Endothelial cell (in vitro differentiated cells): ENCODE data around the gene RALGPS1. TPM values are rescaled to one million over a fixed set of nuclear protein-coding genes. Genes with fewer than 3 reads are reported as not detected.

ENCODE experiments used
- DNase-seq: peaks from one replicate; pipeline ENCODE4 v3.0.0; 2021; ENCODE audit warnings: low spot score
- H3K27ac Mint-ChIP-seq: one replicate; pipeline ENCODE4 v1.8.0; 2021; ENCODE audit warnings: mixed read lengths, inconsistent platforms; ENCODE audit not compliant: unreplicated experiment
- H3K27me3 Mint-ChIP-seq: one replicate; pipeline ENCODE4 v1.8.0; 2021; ENCODE audit warnings: mild to moderate bottlenecking, moderate library complexity, mixed read lengths, inconsistent platforms; ENCODE audit not compliant: unreplicated experiment
- H3K36me3 Mint-ChIP-seq: one replicate; pipeline ENCODE4 v1.8.0; 2021; ENCODE audit warnings: mild to moderate bottlenecking, low read depth, mixed read lengths, inconsistent platforms; ENCODE audit not compliant: unreplicated experiment
- H3K4me1 Mint-ChIP-seq: one replicate; pipeline ENCODE4 v1.8.0; 2021; ENCODE audit warnings: mild to moderate bottlenecking, mixed read lengths, inconsistent platforms; ENCODE audit not compliant: unreplicated experiment
- H3K4me3 Mint-ChIP-seq: one replicate; pipeline ENCODE4 v1.8.0; 2021; ENCODE audit warnings: mild to moderate bottlenecking, mixed read lengths, inconsistent platforms; ENCODE audit not compliant: unreplicated experiment
- H3K9me3 Mint-ChIP-seq: one replicate; pipeline ENCODE4 v1.8.0; 2021; ENCODE audit warnings: mixed read lengths, inconsistent platforms; ENCODE audit not compliant: unreplicated experiment
- total RNA-seq: library from RNA; stranded (reverse); fragmentation: NEBNext Ultra II Directional; extraction: Animal tissue kit (Norgen Biotek cat#: 25700); gene quantifications from one replicate; pipeline ENCODE4 v1.2.1, GENCODE V29; 2021; ENCODE audit not compliant: unreplicated experiment
- TF ChIP-seq, protein P1 (sequence below): fragments of 200-600 bp; sonication (generic); IDR thresholded peaks from one replicate; pipeline ENCODE4 v1.5.0; 2021; ENCODE audit warnings: antibody characterized with exemption; ENCODE audit not compliant: unreplicated experiment

Gene RALGPS1
- total RNA-seq, 1 donor from 2014 or later = 6.4 TPM

DNA sequence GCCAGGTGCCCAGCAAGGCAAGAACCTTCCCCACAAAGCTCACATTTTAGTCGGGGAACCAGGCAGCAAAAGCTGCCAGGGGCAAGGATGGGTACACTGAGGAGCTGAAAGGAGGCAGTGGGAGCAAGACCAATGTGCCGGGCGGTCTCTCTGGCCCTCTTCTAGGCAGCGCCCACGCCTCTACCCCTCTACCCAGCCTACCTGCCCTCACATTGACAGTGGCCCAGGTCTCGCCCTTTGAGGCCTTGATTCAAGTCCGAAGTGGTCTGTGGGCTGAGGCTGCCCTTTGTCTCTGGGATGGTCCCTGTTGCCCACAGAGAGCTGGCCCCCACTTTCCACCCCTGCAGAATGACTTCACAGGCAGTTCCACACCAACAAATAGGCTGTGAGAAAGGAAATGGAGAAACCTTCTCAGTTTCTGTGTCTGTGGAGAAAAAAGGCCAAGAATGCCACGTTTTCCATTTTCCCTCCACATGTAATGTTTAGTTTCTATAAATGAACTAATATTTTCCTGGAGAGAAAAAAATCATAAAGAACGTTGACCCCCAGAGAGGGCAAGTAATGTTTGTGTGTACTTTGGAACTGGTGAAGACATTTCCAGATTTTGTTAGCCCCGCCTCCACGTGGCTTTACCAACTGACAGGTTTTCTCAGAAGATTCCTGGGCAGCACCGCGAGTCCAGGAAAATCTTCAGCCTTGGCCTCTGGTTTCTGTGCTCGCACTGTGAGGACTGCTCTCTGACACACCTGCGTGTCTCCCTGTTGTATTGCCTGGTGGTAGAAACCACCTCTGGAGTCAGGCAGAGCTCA is 265.3 kb downstream of the RALGPS1 start:
- Mint-ChIP-seq H3K4me1 (peaks cover 37% of the 10 kb centered on the region), H3K4me3 (no peak overlapping the region), H3K9me3 (no peaks in the 10 kb centered on the region), H3K27me3 (peaks cover 6% of the 10 kb centered on the region), H3K36me3 (peaks cover 16% of the 10 kb centered on the region), H3K27ac (no peak overlapping the region)
- DNase-seq = no peak
- TF ChIP-seq, protein P1, sequence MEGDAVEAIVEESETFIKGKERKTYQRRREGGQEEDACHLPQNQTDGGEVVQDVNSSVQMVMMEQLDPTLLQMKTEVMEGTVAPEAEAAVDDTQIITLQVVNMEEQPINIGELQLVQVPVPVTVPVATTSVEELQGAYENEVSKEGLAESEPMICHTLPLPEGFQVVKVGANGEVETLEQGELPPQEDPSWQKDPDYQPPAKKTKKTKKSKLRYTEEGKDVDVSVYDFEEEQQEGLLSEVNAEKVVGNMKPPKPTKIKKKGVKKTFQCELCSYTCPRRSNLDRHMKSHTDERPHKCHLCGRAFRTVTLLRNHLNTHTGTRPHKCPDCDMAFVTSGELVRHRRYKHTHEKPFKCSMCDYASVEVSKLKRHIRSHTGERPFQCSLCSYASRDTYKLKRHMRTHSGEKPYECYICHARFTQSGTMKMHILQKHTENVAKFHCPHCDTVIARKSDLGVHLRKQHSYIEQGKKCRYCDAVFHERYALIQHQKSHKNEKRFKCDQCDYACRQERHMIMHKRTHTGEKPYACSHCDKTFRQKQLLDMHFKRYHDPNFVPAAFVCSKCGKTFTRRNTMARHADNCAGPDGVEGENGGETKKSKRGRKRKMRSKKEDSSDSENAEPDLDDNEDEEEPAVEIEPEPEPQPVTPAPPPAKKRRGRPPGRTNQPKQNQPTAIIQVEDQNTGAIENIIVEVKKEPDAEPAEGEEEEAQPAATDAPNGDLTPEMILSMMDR = no peak

DNA sequence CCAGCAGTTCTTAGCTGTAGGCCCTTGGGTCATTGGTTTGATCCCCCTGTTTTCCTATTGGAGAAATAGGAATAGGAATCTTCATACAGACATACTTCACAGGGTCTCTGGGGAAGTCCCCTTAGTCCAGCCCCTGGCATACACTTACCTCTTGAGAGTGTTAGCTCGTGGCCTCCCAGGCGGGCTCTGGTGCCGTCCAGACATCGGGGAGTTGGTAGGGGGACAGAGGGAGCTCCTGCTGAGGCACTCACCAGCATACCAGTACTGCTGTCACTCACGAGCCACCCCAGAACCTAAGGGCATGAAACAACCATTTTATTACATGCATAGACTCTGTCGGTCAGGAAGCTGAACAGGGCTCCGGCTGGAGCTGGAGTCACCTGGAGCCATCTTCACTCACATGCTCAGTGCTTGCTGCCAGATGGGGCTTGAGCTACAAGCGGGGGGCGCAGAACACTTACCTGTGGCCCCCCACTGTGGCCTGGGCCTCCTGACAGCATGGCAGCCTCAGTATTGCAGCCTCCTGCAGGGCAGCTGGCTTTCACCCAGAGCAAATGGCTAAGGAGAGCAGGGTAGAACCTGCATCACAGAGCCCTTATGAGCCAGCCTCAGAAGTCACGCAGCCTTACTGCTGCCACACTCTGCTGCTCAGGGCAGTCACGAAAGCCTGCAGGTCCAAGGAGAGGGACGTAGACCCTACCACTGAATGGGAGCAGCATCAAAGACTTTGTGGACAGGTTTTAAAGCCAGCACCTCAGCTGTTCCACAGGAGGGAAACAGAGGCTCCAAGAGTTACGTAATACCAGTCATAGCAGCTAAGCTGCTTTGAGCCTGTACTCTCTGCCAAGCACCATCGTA is 266.1 kb downstream of the RALGPS1 start:
- Mint-ChIP-seq H3K4me3 (no peak overlapping the region), H3K27ac (no peak overlapping the region), H3K27me3 (peaks cover 6% of the 10 kb centered on the region), H3K4me1 (peaks cover 40% of the 10 kb centered on the region), H3K9me3 (no peaks in the 10 kb centered on the region), H3K36me3 (peaks cover 16% of the 10 kb centered on the region)
- no peak for DNase-seq
- TF ChIP-seq, protein P1 = no peak

GRCh38 chr9:127181315-127181580 is 266.7 kb downstream of the RALGPS1 start:
- peaks cover 46% of the 10 kb centered on the region for H3K4me1 Mint-ChIP-seq

GRCh38 chr9:127181595-127182190 is 267.1 kb downstream of the RALGPS1 start:
- H3K36me3 Mint-ChIP-seq = peaks cover 16% of the 10 kb centered on the region
- TF ChIP-seq, protein P1 = no peak
- no peak overlapping the region for H3K27ac Mint-ChIP-seq
- H3K4me3 Mint-ChIP-seq = no peak overlapping the region
- peaks cover 50% of the 10 kb centered on the region for H3K4me1 Mint-ChIP-seq
- no peak for DNase-seq
- no peaks in the 10 kb centered on the region for H3K9me3 Mint-ChIP-seq
- peaks cover 3% of the 10 kb centered on the region for H3K27me3 Mint-ChIP-seq

More at GRCh38 chr9:127181315-127181580, 266.7 kb downstream of the RALGPS1 start:
- Mint-ChIP-seq H3K27ac (no peak overlapping the region), H3K9me3 (no peaks in the 10 kb centered on the region), H3K27me3 (peaks cover 6% of the 10 kb centered on the region), H3K4me3 (no peak overlapping the region), H3K36me3 (peaks cover 16% of the 10 kb centered on the region)
- DNase-seq = no peak
- TF ChIP-seq, protein P1 = no peak
